Heart right ventricle (tissue), 16 donors: ENCODE results near the gene NDUFA7. TPM values are rescaled to one million over a fixed set of nuclear protein-coding genes. Genes with fewer than 3 reads are reported as not detected.
"Not testable (repeated sequence)": the region's sequence is repeated elsewhere in the genome, so short reads cannot be mapped to it uniquely, and the experiment has no call there.

ENCODE experiments used
- ATAC-seq, 8 donors: fragments of 200-7000 bp; cut with Tn5 transposase; one replicate each; pipeline ENCODE4 v1.9.1; 2020; ENCODE audit warnings: mild to moderate bottlenecking in 8 of 8, moderate library complexity in 8 of 8, moderate number of reproducible peaks in 1 of 8
- DNase-seq, 2 donors: peaks; one replicate each; pipeline ENCODE4 v3.0.0-alpha.2; 2020
- H3K27ac ChIP-seq, 10 donors: fragments of 200-600 bp; sonication (generic) in 2 of 10; one replicate each; pipeline versions ENCODE4 v1.5.0 to v1.8.0; 2020 to 2022; ENCODE audit warnings: mild to moderate bottlenecking in 3 of 10
- H3K27me3 ChIP-seq, 7 donors: fragments of 200-600 bp; one replicate each; pipeline ENCODE4 v1.8.0; 2021 to 2022; ENCODE audit warnings: mild to moderate bottlenecking in 2 of 7
- H3K36me3 ChIP-seq, 9 donors: fragments of 200-600 bp; sonication (generic) in 1 of 9; one replicate each; pipeline versions ENCODE4 v1.5.0 to v1.8.0; 2020 to 2022; ENCODE audit warnings: mild to moderate bottlenecking in 2 of 9
- H3K4me1 ChIP-seq, 9 donors: fragments of 200-600 bp; sonication (generic) in 1 of 9; one replicate each; pipeline versions ENCODE4 v1.5.0 to v1.8.0; 2020 to 2022; ENCODE audit warnings: mild to moderate bottlenecking in 4 of 9
- H3K4me3 ChIP-seq, 10 donors: fragments of 200-600 bp; sonication (generic) in 2 of 10; one replicate each; pipeline versions ENCODE4 v1.5.0 to v1.8.0; 2020 to 2022; ENCODE audit warnings: mild to moderate bottlenecking in 7 of 10, moderate library complexity in 2 of 10
- H3K9me3 ChIP-seq, 11 donors: fragments of 200-600 bp in 10 of 11; sonication (generic) in 2 of 11; one replicate each; pipeline versions ENCODE4 v1.5.0 to v1.8.0; 2013 to 2022; ENCODE audit warnings: mild to moderate bottlenecking in 2 of 11, control low read depth in 1 of 11, moderate library complexity in 1 of 11
- WGBS, 2 donors: extraction: QIAGEN DNeasy Blood & Tissue Kit; methylation state at CpG; one replicate each; pipeline ENCODE4 v1.1.7; 2013; ENCODE audit warnings: inconsistent platforms in 1 of 2; 5-methylcytosine and 5-hydroxymethylcytosine counted together
- intact Hi-C, 10 donors: fragments of 100-400 bp; cut with DNase I; formaldehyde crosslinking; loops; one replicate each; pipeline versions ENCODE4 v1.11.1 to v1.14.2; 2022
- polyA plus RNA-seq, 2 donors: library from polyadenylated mRNA; stranded (reverse); fragments of 200-250 nt; gene quantifications; one replicate each; pipeline ENCODE4 v1.2.3, GENCODE V29; 2013
- total RNA-seq, 10 donors: library from RNA; stranded (reverse); fragmentation: NEBNext Ultra II Directional in 3 of 10; extraction: Animal tissue kit (Norgen Biotek cat#: 25700) in 3 of 10; gene quantifications; one replicate each; pipeline versions ENCODE4 v1.2.1 to v1.2.4, GENCODE V29; 2021 to 2023
- TF ChIP-seq, protein P1 (sequence below), 9 donors: fragments of 200-600 bp; sonication (generic) in 2 of 9; IDR thresholded peaks; one replicate each; pipeline versions ENCODE4 v1.5.0 to v1.8.0; 2021 to 2022; ENCODE audit warnings: antibody characterized with exemption in 9 of 9, mild to moderate bottlenecking in 5 of 9, moderate library complexity in 1 of 9
- donor health status: Arrhythmogenic right ventricular cardiomyopathy.
- donor health status: ischemic (EF 13 %, LVEDD 7.1; RV severe dilation, severe dysfunction).
- donor health status: healthy with polysubstance abuse.
- donor health status: DM: no; HTN: yes; CAD: no.
- donor health status: DM: no; HTN: no; CAD: no.
- donor health status: ischemic (EF 25% LVEDD 6.9; RV normal size, moderate dysfunction).
- donor health status: ischemic (EF 25% LVEDD 5.7; RV mildly dilated, moderate dysfunction).
- donor health status: healthy.
- donor health status: DM: yes; HTN: yes; CAD: no.
- donor health status: Ischemic cardiomyopathy.
- donor health status: ischemic (EF 35%, LVEDD 5.7; RV mildly dilated, moderate dysfunction).
- donor health status: nonischemic (EF 11% LVEDD 7.7; RV severe dilation, severe dysfunction).
- donor health status: DM: yes; HTN: yes; CAD: no.
- donor health status: PGD.
- donor health status: ischemic (EF 29% LVEDD 5.4; RV normal size, mild dysfunction).
- donor health status: nonischemic (EF 23%, LVEDD 6.1; RV moderate dilation, normal function).

NDUFA7 gene
- total and polyA plus RNA-seq, 12 donors, result 74.7 to 436 (median 103) TPM

DNA sequence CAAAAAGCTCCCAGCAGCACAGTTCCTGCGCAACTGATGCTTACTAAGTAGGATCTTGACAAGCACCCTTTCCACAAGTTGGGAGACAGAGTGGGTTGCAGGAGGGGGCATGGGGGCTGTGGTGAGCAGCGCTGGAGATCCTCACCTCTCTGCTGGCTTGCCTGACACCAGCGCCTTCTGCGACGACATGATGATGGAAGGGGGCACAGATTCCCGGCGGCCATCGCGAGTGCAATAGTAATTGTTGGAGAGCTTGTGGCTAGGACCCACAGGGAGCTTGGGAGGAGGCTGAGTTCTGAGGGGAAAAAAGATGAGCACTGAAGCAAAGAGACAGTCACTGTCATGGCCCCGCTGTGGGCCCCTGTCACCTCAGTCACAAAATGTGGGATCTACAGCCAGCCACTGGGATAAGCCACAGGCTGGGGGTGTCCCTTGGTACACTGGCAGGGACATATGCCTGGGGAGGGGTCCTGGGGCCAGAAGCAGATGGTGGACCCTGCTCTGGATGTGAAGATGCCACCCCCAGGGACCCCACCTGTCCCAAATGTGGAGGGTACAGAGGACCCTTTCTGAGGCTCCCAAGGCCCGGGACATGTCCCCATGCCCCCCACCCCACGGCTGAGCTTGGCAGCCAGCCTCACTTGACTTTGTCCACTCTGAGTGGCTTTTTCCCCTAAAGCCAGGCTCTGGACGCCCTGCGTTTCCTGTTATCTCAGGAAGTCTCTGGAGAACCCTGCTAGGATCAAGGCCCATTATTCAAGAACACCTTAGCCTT is 4.6 kb downstream of the NDUFA7 start:
- Histone ChIP-seq H3K9me3 (no peaks in the 10 kb centered on the region), H3K4me3 (no peak overlapping the region), H3K27ac (peak overlapping the region in 4 of 10 donors; percentile 3 to 43 (median 23)), H3K36me3 (peaks cover 0 to 59% (median 31%) of the 10 kb centered on the region in 9 donors), H3K27me3 (no peaks in the 10 kb centered on the region), H3K4me1 (peaks cover 10 to 39% (median 26%) of the 10 kb centered on the region in 9 donors)
- DNase-seq (no peak), ATAC-seq (no peak)
- 75 to 79% methylated on average over 14 of the region's 14 CpGs for WGBS, 2 donors
- TF ChIP-seq, protein P1, sequence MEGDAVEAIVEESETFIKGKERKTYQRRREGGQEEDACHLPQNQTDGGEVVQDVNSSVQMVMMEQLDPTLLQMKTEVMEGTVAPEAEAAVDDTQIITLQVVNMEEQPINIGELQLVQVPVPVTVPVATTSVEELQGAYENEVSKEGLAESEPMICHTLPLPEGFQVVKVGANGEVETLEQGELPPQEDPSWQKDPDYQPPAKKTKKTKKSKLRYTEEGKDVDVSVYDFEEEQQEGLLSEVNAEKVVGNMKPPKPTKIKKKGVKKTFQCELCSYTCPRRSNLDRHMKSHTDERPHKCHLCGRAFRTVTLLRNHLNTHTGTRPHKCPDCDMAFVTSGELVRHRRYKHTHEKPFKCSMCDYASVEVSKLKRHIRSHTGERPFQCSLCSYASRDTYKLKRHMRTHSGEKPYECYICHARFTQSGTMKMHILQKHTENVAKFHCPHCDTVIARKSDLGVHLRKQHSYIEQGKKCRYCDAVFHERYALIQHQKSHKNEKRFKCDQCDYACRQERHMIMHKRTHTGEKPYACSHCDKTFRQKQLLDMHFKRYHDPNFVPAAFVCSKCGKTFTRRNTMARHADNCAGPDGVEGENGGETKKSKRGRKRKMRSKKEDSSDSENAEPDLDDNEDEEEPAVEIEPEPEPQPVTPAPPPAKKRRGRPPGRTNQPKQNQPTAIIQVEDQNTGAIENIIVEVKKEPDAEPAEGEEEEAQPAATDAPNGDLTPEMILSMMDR (IDR thresholded peaks at IDR 0.05), result no peak
- intact Hi-C loops, result loop anchor here in 1 of 10 donors (10.0 kb wide), 1 partner anchor 52 kb away; no protein-coding TSS in a partner anchor

DNA sequence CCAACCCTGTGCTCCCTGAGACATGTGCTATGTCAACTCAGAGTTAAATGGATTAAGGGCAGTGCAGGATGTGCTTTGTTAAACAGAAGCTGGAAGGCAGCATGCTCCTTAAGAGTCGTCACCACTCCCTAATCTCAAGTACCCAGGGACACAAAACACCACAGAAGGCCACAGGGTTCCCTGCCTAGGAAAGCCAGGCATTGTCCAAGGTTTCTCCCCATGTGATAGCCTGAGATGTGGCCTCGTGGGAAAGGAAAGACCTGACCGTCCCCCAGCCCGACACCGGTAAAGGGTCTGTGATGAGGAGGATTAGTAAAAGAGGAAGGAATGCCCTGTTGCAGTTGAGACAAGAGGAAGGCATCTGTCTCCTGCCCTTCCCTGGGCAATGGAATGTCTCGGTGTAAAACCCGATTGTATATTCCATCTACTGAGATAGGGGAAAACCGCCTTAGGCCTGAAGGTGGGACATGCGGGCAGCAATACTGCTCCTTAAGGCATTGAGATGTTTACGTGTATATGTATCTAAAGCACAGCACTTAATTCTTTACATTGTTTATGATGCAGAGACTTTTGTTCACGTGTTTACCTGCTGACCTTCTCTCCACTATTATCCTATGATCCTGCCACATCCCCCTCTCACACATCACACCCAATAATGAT is 6.1 kb downstream of the NDUFA7 start:
- peaks cover 0 to 73% (median 40%) of the 10 kb centered on the region in 9 donors for H3K36me3 ChIP-seq
- intact Hi-C loops, result loop anchor here in 1 of 10 donors (10.0 kb wide), 1 partner anchor 50 kb away; no protein-coding TSS in a partner anchor
- H3K27me3 ChIP-seq, ATAC-seq, H3K27ac ChIP-seq, H3K4me3 ChIP-seq, H3K9me3 ChIP-seq, DNase-seq: not testable (repeated sequence)
- WGBS, 2 donors, result 75 to 78% methylated on average over 11 of the region's 11 CpGs
- peaks cover 8 to 39% (median 22%) of the 10 kb centered on the region in 9 donors for H3K4me1 ChIP-seq

DNA sequence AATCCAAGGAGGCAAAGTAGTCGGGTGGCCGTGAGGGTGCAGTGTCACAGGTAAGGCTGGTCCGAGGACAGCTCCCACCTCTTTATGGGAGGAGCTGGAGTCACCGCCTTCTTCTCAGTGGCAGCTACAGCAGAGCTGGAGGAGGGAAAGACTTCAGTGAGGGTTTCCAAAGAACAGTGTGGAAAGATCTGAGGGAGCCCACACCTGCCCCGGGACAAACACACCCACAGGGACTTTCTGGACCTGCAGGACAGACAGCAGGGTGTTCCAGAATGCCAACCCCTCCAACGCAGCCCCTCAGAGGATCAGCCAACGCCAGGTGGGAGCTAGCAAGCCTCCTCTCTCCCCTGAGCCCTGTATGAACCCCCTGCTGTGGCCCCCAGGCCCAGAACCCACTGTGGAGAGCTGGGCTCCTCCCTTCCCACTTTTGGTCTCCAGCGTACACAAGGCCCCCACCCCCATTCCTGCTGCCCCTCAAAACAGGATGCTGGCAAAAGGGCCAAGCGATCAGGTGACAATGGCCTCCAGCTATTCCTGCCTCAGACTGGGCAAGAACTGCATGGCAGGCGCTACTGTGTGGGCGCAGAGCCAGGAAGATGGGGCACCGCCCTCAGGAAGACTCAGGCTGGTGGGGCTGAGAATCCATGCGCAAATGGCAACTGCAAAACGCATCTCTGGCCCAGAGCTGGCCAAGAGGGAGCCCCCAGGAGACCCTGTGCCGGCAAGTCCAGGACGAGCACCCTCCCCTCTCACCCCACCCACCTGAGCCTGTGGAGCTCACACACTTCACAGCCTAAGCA is 9.5 kb downstream of the NDUFA7 start:
- Histone ChIP-seq H3K4me1 (peaks cover 9 to 55% (median 37%) of the 10 kb centered on the region in 9 donors), H3K4me3 (no peak overlapping the region), H3K36me3 (peaks cover 0 to 76% (median 42%) of the 10 kb centered on the region in 9 donors), H3K27me3 (peaks cover 0 to 5% (median 0%) of the 10 kb centered on the region in 7 donors), H3K9me3 (no peaks in the 10 kb centered on the region), H3K27ac (peak overlapping the region in 8 of 10 donors; percentile 31 to 83 (median 56))
- peak; percentile 2 to 71 for DNase-seq
- 54 to 57% methylated on average over 16 of the region's 16 CpGs for WGBS, 2 donors
- TF ChIP-seq, protein P1 (IDR thresholded peaks at IDR 0.05), result no peak
- intact Hi-C loops, result loop anchor here in 1 of 10 donors (10.0 kb wide), 1 partner anchor 47 kb away; no protein-coding TSS in a partner anchor
- ATAC-seq, result peak in 3 of 8 donors; percentile 27 to 48 (median 33)

DNA sequence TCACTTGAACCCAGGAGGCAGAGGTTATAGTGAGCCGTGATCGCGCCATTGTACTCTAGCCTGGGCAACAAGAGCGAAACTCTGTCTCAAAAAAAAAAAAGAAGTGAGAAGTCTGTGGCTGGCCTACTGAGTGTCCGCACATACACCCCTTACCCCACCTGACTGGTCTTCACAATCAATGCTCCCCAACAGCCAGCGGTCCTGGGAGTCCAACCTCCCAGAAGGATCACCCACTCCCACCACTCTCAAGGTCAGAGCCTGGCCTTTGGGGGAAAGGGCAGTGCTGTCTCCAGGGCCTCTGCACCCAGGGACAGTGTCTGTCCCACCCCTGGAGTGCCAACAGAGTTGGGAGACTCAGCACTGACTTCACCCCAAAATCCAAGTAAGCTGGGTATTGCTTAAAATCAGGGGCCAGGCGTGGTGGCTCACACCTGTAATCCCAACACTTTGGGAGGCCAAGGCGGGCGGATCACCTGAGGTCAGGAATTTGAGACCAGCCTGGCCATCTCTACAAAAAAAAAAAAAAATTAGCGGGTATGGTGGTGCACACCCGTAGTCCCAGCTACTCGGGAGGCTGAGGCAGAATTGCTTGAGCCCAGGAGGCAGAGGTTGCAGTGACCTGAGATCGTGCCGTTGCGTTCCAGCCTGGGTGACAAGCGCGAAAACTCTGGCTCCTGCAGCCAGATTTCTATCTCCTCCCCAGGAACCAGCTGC is 10.7 kb downstream of the NDUFA7 start:
- Histone ChIP-seq H3K36me3 (peaks cover 0 to 64% (median 31%) of the 10 kb centered on the region in 9 donors), H3K27me3 (peaks cover 0 to 5% (median 0%) of the 10 kb centered on the region in 7 donors), H3K4me3 (no peak overlapping the region), H3K27ac (peak overlapping the region in 4 of 10 donors; percentile 33 to 83 (median 64)), H3K4me1 (peaks cover 9 to 56% (median 44%) of the 10 kb centered on the region in 9 donors), H3K9me3 (no peaks in the 10 kb centered on the region)
- DNase-seq, result peak in 1 of 2 donors; percentile 2
- WGBS, 2 donors, result 87 to 93% methylated on average over 17 of the region's 17 CpGs
- TF ChIP-seq, protein P1 (IDR thresholded peaks at IDR 0.05), result no peak
- intact Hi-C loops, result loop anchor here in 1 of 10 donors (10.0 kb wide), 1 partner anchor 46 kb away; no protein-coding TSS in a partner anchor
- ATAC-seq, result no peak
